ENCODE measurements around the gene C1QTNF1. TPM values are rescaled to one million over a fixed set of nuclear protein-coding genes. Genes with fewer than 3 reads are reported as not detected.
A peak's percentile ranks its signal among the peaks of the same experiment; 100 is the strongest.

C1QTNF1 gene
- total and polyA plus RNA-seq, 9 of the 15 experiments (the other 6 are each of a cell fraction or from before 2014, with no cell fraction given): 0.09 TPM; not detected in 8

- BruUV-seq (replicated peaks): no TSS peak
- FAIRE-seq: no peak
- Histone ChIP-seq H3K27me3 (ENCODE audit: control insufficient read depth in 2 of 2, insufficient read depth in 2 of 2, low read length in 2 of 2) (no peaks in the 10 kb centered on the region), H3K36me3 (ENCODE audit: control insufficient read depth, insufficient read depth, low read length) (no peaks in the 10 kb centered on the region), H3K9ac (ENCODE audit: insufficient read depth in 1 of 2, low read depth in 2 of 2, low read length in 2 of 2) (peak within 1 kb of the TSS in 1 of 2 experiments; percentile 31; a peak in 1 of 4 replicates), H3K79me2 (ENCODE audit: control insufficient read depth, insufficient read depth, low read length) (no peaks in the 10 kb centered on the region), H2AFZ (ENCODE audit: low read depth, low read length) (peak within 1 kb of the TSS; percentile 87), H3K9me3 (replicated peaks; ENCODE audit: control insufficient read depth, insufficient read depth, low read depth, low read length) (no peaks in the 10 kb centered on the region), H4K20me1 (replicated peaks; ENCODE audit: control insufficient read depth, insufficient read depth, low read length) (no peaks in the 10 kb centered on the region), H3K27ac (ENCODE audit: extremely low read depth, low read depth, low read length) (no peak within 1 kb of the TSS), H3K4me1 (replicated peaks in 1 of 2; ENCODE audit: control insufficient read depth in 2 of 2, insufficient read depth in 2 of 2, low read length in 2 of 2) (peaks cover 0 to 39% of the 10 kb centered on the region in 2 experiments; a peak in 3 of 5 replicates), H3K4me3 (no peak within 1 kb of the TSS), H3K4me2 (ENCODE audit: insufficient read depth, low read length) (no peak within 1 kb of the TSS), H3K9me1 (ENCODE audit: control insufficient read depth, insufficient read depth, low read length) (no peaks in the 10 kb centered on the region)
- ChIA-PET CTCF (ENCODE audit: low intra/inter-chr PET ratio) (no interaction called here), POLR2A (interaction anchor here (0.5 to 1.1 kb wide), 2 partner anchors 13 to 59 kb away, joined by 3 to 6 read pairs; no protein-coding TSS in a partner anchor)
- WGBS (ENCODE audit: insufficient coverage, low coverage, missing lambda C conversion rate): 53% methylated on average over 14 of the region's 16 CpGs
- peak; percentile 55 for ATAC-seq
- peak in 1 of 4 experiments; percentile 47 for DNase-seq (ENCODE audit: extremely low read depth in 1 of 4, low spot score in 3 of 4)
- in situ Hi-C loops (cut with MboI) (no loop called here), intact Hi-C loops (cut with micrococcal nuclease) (no loop called here)
- TF ChIP-seq DEAF1 (CRISPR knock-in tag; IDR thresholded peaks at IDR 0.05): no peak
- no peak for TF ChIP-seq BACH1 (tag; IDR thresholded peaks at IDR 0.05)
- TF ChIP-seq NFIC (IDR thresholded peaks at IDR 0.05): peak; percentile 27; the same call in 1 of the 2 replicates
- no peak for TF ChIP-seq ZBED1 (IDR thresholded peaks at IDR 0.05)
- 0 out of 2 replicates have a peak, but pooled peaks have one; percentile 23 for TF ChIP-seq CUX1 (CRISPR knock-in tag; IDR thresholded peaks at IDR 0.05)
- peak; percentile 23; the same call in 1 of the 2 replicates for TF ChIP-seq PHF8 (IDR thresholded peaks at IDR 0.05; ENCODE audit: borderline replicate concordance, low read length)
- no peak for TF ChIP-seq TAF15 (IDR thresholded peaks at IDR 0.05; ENCODE audit: low read depth, low read length)
- TF ChIP-seq SAP30 (IDR thresholded peaks at IDR 0.05; ENCODE audit: borderline replicate concordance, insufficient read depth, low read depth, low read length, poor library complexity, severe bottlenecking): no peak
- TF ChIP-seq DDX20 (tag; IDR thresholded peaks at IDR 0.05; ENCODE audit: low read depth): no peak
- no peak for TF ChIP-seq ZNF217 (CRISPR knock-in tag; IDR thresholded peaks at IDR 0.05)
- no peak for TF ChIP-seq ZBTB49 (CRISPR knock-in tag; IDR thresholded peaks at IDR 0.05; ENCODE audit: borderline replicate concordance)
Observed at GRCh38 chr17:78979780-78980623, 44.0 kb upstream of the C1QTNF1 start, which contains the start of gene LGALS3BP. Gene LGALS3BP, minus strand, starts transcription at chr17:78979923. Its CDS starts 2,732 bp downstream, at chr17:78977191.

Data from K562 (cell line).